GM10248 (cell line): Measurements from ENCODE around the gene POLD2.

Source experiments
- CTCF ChIA-PET: fragments of 300-600 bp; sonication (Branson Sonifier 250); formaldehyde crosslinking; extraction: SDS; loops from one replicate; lab custom pipeline; 2021; ENCODE audit warnings: antibody characterized with exemption; lab: Yijun Ruan, JAX
- POLR2A ChIA-PET: fragments of 350-650 bp; sonication (Branson Sonifier 250); formaldehyde crosslinking; extraction: SDS; loops from one replicate; lab custom pipeline; 2020; ENCODE audit warnings: antibody characterized with exemption; lab: Yijun Ruan, JAX
- DNase-seq: peaks from one replicate; pipeline ENCODE4 v3.0.0; 2012; ENCODE audit errors: extremely low spot score
- CTCF ChIP-seq: IDR thresholded peaks from 2 replicates; pipeline ENCODE4 v1.5.1; 2012; ENCODE audit warnings: mild to moderate bottlenecking, low read depth; ENCODE audit errors: extremely low read depth, missing control alignments, control extremely low read depth

The POLD2 gene

GRCh38 chr7:44148961-44149536 lies 25.7 kb upstream of the POLD2 start:
- CTCF ChIA-PET, result interaction anchor here (1.3 kb wide), 1 partner anchor 20 kb away, joined by 4 read pairs; no protein-coding TSS in a partner anchor
- POLR2A ChIA-PET, result no interaction called here
- DNase-seq, result no peak
- TF ChIP-seq CTCF, result no peak

GRCh38 chr7:44148166-44148565 lies 24.8 kb upstream of the POLD2 start:
- no peak for DNase-seq
- POLR2A ChIA-PET, result no interaction called here
- TF ChIP-seq CTCF, result no peak
- CTCF ChIA-PET, result interaction anchor here (1.3 to 1.6 kb wide), 2 partner anchors 10 to 93 kb away, joined by 4 to 6 read pairs; no protein-coding TSS in a partner anchor

GRCh38 chr7:44147026-44147991 lies 24.0 kb upstream of the POLD2 start:
- DNase-seq, result no peak
- POLR2A ChIA-PET, result interaction anchor here (0.5 kb wide), 1 partner anchor 66 kb away, joined by 4 read pairs; no protein-coding TSS in a partner anchor
- TF ChIP-seq CTCF, result no peak
- CTCF ChIA-PET, result interaction anchor here (1.3 to 1.8 kb wide), 4 partner anchors 9 to 94 kb away, joined by 3 to 7 read pairs (median 5); no protein-coding TSS in a partner anchor

GRCh38 chr7:44145969-44146911 lies 22.9 kb upstream of the POLD2 start:
- no peak for TF ChIP-seq CTCF
- CTCF ChIA-PET, result interaction anchor here (1.4 to 1.8 kb wide), 3 partner anchors 18 to 95 kb away, joined by 3 to 7 read pairs (median 4); no protein-coding TSS in a partner anchor
- POLR2A ChIA-PET, result no interaction called here
- peak; percentile 84 for DNase-seq

GRCh38 chr7:44145479-44145968 lies 22.2 kb upstream of the POLD2 start:
- POLR2A ChIA-PET, result no interaction called here
- TF ChIP-seq CTCF, result no peak
- CTCF ChIA-PET, result interaction anchor here (0.6 kb wide), 1 partner anchor 25 kb away, joined by 3 read pairs; no protein-coding TSS in a partner anchor
- no peak for DNase-seq
